Measurements from ENCODE around the gene TBRG1.

- TF ChIP-seq CTCF (IDR thresholded peaks at IDR 0.05; ENCODE audit: low read length) (no peak), EZH2 (IDR thresholded peaks at IDR 0.05; ENCODE audit: borderline replicate concordance, low read length) (no peak)
Measured at GRCh38 chr11:124635932-124636331, 13.3 kb downstream of the TBRG1 start.
